ENCODE data around the gene POLA1.

Gene POLA1

DNA sequence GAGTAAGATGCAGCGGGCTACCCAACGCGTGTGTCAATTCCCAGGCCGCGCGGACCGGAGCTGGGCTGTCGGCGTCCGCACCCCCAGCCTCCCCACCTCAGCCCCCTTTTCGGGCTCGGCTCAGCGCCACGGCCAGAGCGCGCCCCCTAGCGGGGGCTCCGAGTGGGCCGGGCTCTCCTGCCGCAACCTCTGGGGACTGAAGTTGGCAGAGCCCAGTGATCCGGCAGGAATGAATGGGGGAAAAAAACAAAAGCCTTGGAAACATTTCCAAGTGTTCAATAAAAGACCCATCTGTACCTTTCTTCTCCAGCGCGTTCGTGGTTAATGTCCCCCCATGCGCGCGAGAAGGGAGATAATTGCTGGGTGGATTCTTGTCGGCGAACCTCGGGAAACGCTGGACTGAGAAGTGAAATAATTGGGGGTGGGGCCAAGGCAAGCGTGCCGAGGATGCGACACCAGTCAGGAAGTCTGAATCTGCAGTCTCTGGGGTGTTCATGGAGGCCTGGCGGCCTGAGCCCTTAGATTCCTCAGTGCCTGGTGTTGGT, 327.3 kb downstream of the POLA1 start:
- TF ChIP-seq YY1 (IDR thresholded peaks at IDR 0.05; ENCODE audit: low read depth) = no peak
- no peak for TF ChIP-seq USF1 (IDR thresholded peaks at IDR 0.05)
- no peak for TF ChIP-seq TEAD4 (IDR thresholded peaks at IDR 0.05)
- no peak for TF ChIP-seq TCF12 (IDR thresholded peaks at IDR 0.05; ENCODE audit: low read depth)
- TF ChIP-seq RAD21 (IDR thresholded peaks at IDR 0.05; ENCODE audit: low read depth) = peak; percentile 55; the same call in 1 of the 2 replicates

- no peak for TF ChIP-seq RAD21 (IDR thresholded peaks at IDR 0.05; ENCODE audit: low read depth)
- no peak for TF ChIP-seq YY1 (IDR thresholded peaks at IDR 0.05; ENCODE audit: low read depth)
- TF ChIP-seq NFIC (IDR thresholded peaks at IDR 0.05) = no peak
- TF ChIP-seq USF1 (IDR thresholded peaks at IDR 0.05) = no peak
- no peak for TF ChIP-seq FOXM1 (IDR thresholded peaks at IDR 0.05; ENCODE audit: borderline replicate concordance, low read depth)
- no peak for TF ChIP-seq REST (IDR thresholded peaks at IDR 0.05; ENCODE audit: low read depth)
- TF ChIP-seq CREB1 (IDR thresholded peaks at IDR 0.05; ENCODE audit: low read depth) = no peak
Observed at GRCh38 chrX:25022499-25023325, 329.0 kb downstream of the POLA1 start.

DNA sequence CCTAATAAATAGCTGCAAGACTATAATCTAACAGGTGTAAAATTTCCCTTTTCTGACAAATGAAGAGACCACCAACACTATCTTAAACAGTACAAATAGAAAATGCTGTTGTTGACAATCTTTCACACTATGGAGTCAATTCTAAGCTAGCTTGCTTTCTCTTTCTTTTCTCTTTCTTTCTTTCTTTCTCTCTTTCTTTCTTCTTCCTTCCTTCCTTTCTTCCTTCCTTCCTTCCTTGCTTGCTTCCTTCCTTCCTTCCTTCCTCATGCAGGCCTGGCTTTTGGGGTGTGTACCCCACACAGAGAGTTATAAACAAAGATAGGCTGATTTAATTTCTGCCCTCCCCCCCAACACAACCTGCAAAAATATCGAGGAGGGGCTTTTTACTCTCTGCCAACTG, 330.2 kb downstream of the POLA1 start:
- TF ChIP-seq CREB1 (IDR thresholded peaks at IDR 0.05; ENCODE audit: low read depth) (no peak), FOXM1 (IDR thresholded peaks at IDR 0.05; ENCODE audit: borderline replicate concordance, low read depth) (no peak), CEBPB (IDR thresholded peaks at IDR 0.05) (no peak), USF1 (IDR thresholded peaks at IDR 0.05) (no peak), TCF12 (IDR thresholded peaks at IDR 0.05; ENCODE audit: low read depth) (no peak), EP300 (IDR thresholded peaks at IDR 0.05; ENCODE audit: borderline replicate concordance) (no peak), TEAD4 (IDR thresholded peaks at IDR 0.05) (no peak), EGR1 (IDR thresholded peaks at IDR 0.05) (no peak), RAD21 (IDR thresholded peaks at IDR 0.05; ENCODE audit: low read depth) (no peak)

DNA sequence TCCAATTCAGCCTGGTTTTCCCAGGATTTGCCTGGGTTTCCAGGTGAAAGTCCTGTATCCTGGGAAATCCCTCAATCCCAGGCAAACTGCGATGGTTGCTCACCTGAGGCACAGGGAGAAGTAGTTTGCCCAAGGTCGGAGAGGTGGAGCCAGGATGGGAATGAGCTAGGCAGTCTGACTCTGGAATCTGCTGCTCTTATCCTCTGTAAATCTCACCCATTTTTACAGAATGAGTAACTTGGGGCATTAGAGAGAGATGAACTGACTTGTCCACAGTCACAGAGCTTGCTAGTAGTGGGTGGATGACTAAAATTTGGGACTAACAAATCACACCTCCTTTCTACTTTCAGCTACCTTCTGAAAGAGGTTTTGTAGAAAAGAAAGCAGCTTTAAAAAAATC, 331.9 kb downstream of the POLA1 start:
- TF ChIP-seq CEBPB (IDR thresholded peaks at IDR 0.05) = no peak
- TF ChIP-seq RAD21 (IDR thresholded peaks at IDR 0.05; ENCODE audit: low read depth) = no peak
- TF ChIP-seq CREB1 (IDR thresholded peaks at IDR 0.05; ENCODE audit: low read depth) = no peak

GRCh38 chrX:25026576-25026975, 332.9 kb downstream of the POLA1 start:
- TF ChIP-seq FOXM1 (IDR thresholded peaks at IDR 0.05; ENCODE audit: borderline replicate concordance, low read depth) (no peak), USF1 (IDR thresholded peaks at IDR 0.05) (no peak), TAF1 (IDR thresholded peaks at IDR 0.05; ENCODE audit: low read depth) (no peak)
- TF ChIP-seq, protein P1, sequence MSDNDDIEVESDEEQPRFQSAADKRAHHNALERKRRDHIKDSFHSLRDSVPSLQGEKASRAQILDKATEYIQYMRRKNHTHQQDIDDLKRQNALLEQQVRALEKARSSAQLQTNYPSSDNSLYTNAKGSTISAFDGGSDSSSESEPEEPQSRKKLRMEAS (IDR thresholded peaks at IDR 0.05) = no peak

GRCh38 chrX:25028726-25029125, 335.0 kb downstream of the POLA1 start:
- TF ChIP-seq EP300 (IDR thresholded peaks at IDR 0.05; ENCODE audit: borderline replicate concordance) (no peak), ZBTB7A (IDR thresholded peaks at IDR 0.05; ENCODE audit: low read depth) (no peak), USF1 (IDR thresholded peaks at IDR 0.05) (no peak), CREB1 (IDR thresholded peaks at IDR 0.05; ENCODE audit: low read depth) (no peak), NFIC (IDR thresholded peaks at IDR 0.05) (no peak), RAD21 (IDR thresholded peaks at IDR 0.05; ENCODE audit: low read depth) (no peak), FOXM1 (IDR thresholded peaks at IDR 0.05; ENCODE audit: borderline replicate concordance, low read depth) (no peak), REST (IDR thresholded peaks at IDR 0.05; ENCODE audit: low read depth) (no peak), EGR1 (IDR thresholded peaks at IDR 0.05) (no peak)
- TF ChIP-seq, protein P1 (IDR thresholded peaks at IDR 0.05) = no peak

All from Ishikawa (cell line).